HEK293T (cell line): ENCODE measurements around the gene EML6.

ENCODE experiments used
- BHLHE40 ChIP-seq: fragments of 450-650 bp; IDR thresholded peaks from 2 replicates; pipeline ENCODE4 v1.6.1; 2016; ENCODE audit warnings: mild to moderate bottlenecking, moderate library complexity, borderline replicate concordance
- ELF4 ChIP-seq: fragments of 450-650 bp; IDR thresholded peaks from 2 replicates; pipeline ENCODE4 v1.6.1; 2017; ENCODE audit warnings: antibody characterized with exemption
- FOXM1 ChIP-seq: fragments of 450-650 bp; IDR thresholded peaks from 2 replicates; pipeline ENCODE4 v1.6.1; 2017; ENCODE audit warnings: mild to moderate bottlenecking, borderline replicate concordance
- HDGF ChIP-seq: fragments of 450-650 bp; IDR thresholded peaks from 2 replicates; pipeline ENCODE4 v1.6.1; 2017; ENCODE audit warnings: antibody characterized with exemption, borderline replicate concordance
- SP1 ChIP-seq: fragments of 450-650 bp; IDR thresholded peaks from 2 replicates; pipeline ENCODE4 v1.6.1; 2017
- TARDBP ChIP-seq: fragments of 450-650 bp; IDR thresholded peaks from 2 replicates; pipeline ENCODE4 v1.6.1; 2016

DNA sequence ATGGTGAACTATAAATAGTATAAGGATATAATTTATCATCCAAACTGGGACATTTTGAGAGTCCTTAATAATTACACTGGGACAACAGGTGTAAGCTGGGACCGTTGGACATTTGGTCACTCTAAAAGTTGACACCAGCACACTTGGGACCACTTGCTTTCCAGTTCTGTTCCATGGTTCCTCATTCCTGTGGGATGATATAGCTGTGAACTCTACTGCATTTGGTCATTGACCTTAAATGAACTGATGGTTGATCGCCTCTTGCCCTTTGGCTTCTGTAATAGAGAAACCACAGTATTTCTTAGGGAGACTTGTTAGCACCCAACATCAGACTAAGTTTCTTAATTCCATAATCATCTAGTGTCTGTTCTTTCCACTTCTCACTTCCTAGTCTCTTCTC, 46.7 kb downstream of the EML6 start:
- TF ChIP-seq FOXM1 (no peak), HDGF (no peak), SP1 (no peak), BHLHE40 (no peak), ELF4 (no peak), TARDBP (no peak)
